ENCODE measurements around the gene MMP21. TPM values are rescaled to one million over a fixed set of nuclear protein-coding genes. Genes with fewer than 3 reads are reported as not detected.

Gene MMP21
- total and polyA plus RNA-seq, 10 of the 15 experiments (the other 5 are each of a cell fraction or from before 2014, with no cell fraction given), result 0.08 to 0.24 TPM; not detected in 8

GRCh38 chr10:125757742-125758141, 17.9 kb downstream of the MMP21 start:
- in situ Hi-C loops (cut with MboI) (no loop called here), intact Hi-C loops (cut with micrococcal nuclease; ENCODE audit: unreplicated experiment) (no loop called here)
- Histone ChIP-seq H3K36me3 (ENCODE audit: control insufficient read depth in 2 of 2, insufficient read depth in 2 of 2, low read length in 1 of 2) (peaks cover 11 to 63% of the 10 kb centered on the region in 2 experiments), H3K27me3 (replicated peaks in 1 of 2; ENCODE audit: control insufficient read depth in 2 of 2, insufficient read depth in 2 of 2, low read length in 1 of 2) (no peaks in the 10 kb centered on the region), H4K20me1 (ENCODE audit: control insufficient read depth, insufficient read depth) (no peaks in the 10 kb centered on the region; the same call in 1 of the 2 replicates), H3K4me3 (no peak overlapping the region), H3K4me2 (ENCODE audit: control insufficient read depth, insufficient read depth) (no peak overlapping the region), H3K4me1 (ENCODE audit: control insufficient read depth, insufficient read depth, low read length) (no peaks in the 10 kb centered on the region), H2AFZ (ENCODE audit: control insufficient read depth, low read depth, low read length) (no peak overlapping the region), H3K27ac (ENCODE audit: control insufficient read depth, insufficient read depth) (no peak overlapping the region), H3K79me2 (ENCODE audit: control insufficient read depth, insufficient read depth, low read length) (no peaks in the 10 kb centered on the region), H3K9ac (ENCODE audit: control insufficient read depth, insufficient read depth, low read length) (no peak overlapping the region), H3K9me3 (replicated peaks; ENCODE audit: control insufficient read depth, insufficient read depth, low read length) (no peaks in the 10 kb centered on the region)
- 100% methylated on average over 4 of the region's 4 CpGs for WGBS (ENCODE audit: insufficient coverage, insufficient replicate concordance, low lambda C conversion rate, missing lambda C conversion rate)
- ChIA-PET POLR2A (no interaction called here), RAD21 (ENCODE audit: unreplicated experiment) (no interaction called here), CTCF (no interaction called here), SMC1A (ENCODE audit: uncharacterized antibody, unreplicated experiment) (interaction anchor here (1.2 kb wide), 1 partner anchor 11 kb away, joined by 3 read pairs; no protein-coding TSS in a partner anchor)
- ATAC-seq (no peak), DNase-seq (ENCODE audit: low read depth, low spot score) (no peak), FAIRE-seq (no peak)
- TF ChIP-seq SMAD1 (IDR thresholded peaks at IDR 0.05; ENCODE audit: low read depth, partially characterized antibody) (no peak), NFIC (IDR thresholded peaks at IDR 0.05; ENCODE audit: low read depth, low read length) (no peak), SP1 (IDR thresholded peaks at IDR 0.05; ENCODE audit: low read depth, low read length) (no peak), DPF2 (IDR thresholded peaks at IDR 0.05) (no peak), NR2C2 (IDR thresholded peaks at IDR 0.05; ENCODE audit: borderline replicate concordance, control insufficient read depth, insufficient read length, low read depth) (no peak), NFYA (IDR thresholded peaks at IDR 0.05; ENCODE audit: borderline replicate concordance, low read depth, low read length) (no peak), ZBTB40 (IDR thresholded peaks at IDR 0.05; ENCODE audit: borderline replicate concordance) (no peak), SREBF2 (IDR thresholded peaks at IDR 0.05; ENCODE audit: low read length) (no peak)
- BruUV-seq (replicated peaks), result no TSS peak
